ENCODE measurements around the gene DERL3.

DERL3 gene

GRCh38 chr22:23829845-23830372, 8.9 kb downstream of the DERL3 start:
- DNase-seq, result peak; percentile 71

- no peak for DNase-seq
These were observed 9.8 kb downstream of the DERL3 start for GRCh38 chr22:23828800-23829680.

GRCh38 chr22:23827351-23827995, 11.3 kb downstream of the DERL3 start:
- no peak for DNase-seq

- DNase-seq, result no peak
These were observed 12.1 kb downstream of the DERL3 start for GRCh38 chr22:23826510-23827350.

GRCh38 chr22:23825246-23825905, 13.4 kb downstream of the DERL3 start:
- DNase-seq, result no peak

- no peak for DNase-seq
These were observed 14.1 kb downstream of the DERL3 start for GRCh38 chr22:23824476-23825245.

GRCh38 chr22:23823331-23823791, 15.4 kb downstream of the DERL3 start:
- no peak for DNase-seq

- DNase-seq, result no peak
These were observed 16.6 kb downstream of the DERL3 start for GRCh38 chr22:23822101-23822671.

GRCh38 chr22:23820748-23821211, 18.0 kb downstream of the DERL3 start:
- DNase-seq, result no peak

GRCh38 chr22:23818541-23818940, 20.3 kb downstream of the DERL3 start:
- no peak for DNase-seq

- DNase-seq, result no peak
These were observed 21.7 kb downstream of the DERL3 start for GRCh38 chr22:23817146-23817545.

- no peak for DNase-seq
These were observed 22.4 kb downstream of the DERL3 start for GRCh38 chr22:23816156-23816976.

GRCh38 chr22:23815541-23816155, 23.2 kb downstream of the DERL3 start:
- no peak for DNase-seq

GRCh38 chr22:23812378-23812777, 26.4 kb downstream of the DERL3 start:
- DNase-seq, result no peak

- DNase-seq, result no peak
These were observed 32.0 kb downstream of the DERL3 start for GRCh38 chr22:23806837-23807236.

- DNase-seq, result no peak
These were observed 34.0 kb downstream of the DERL3 start for GRCh38 chr22:23804781-23805291.

- DNase-seq, result no peak
These were observed 35.6 kb downstream of the DERL3 start for GRCh38 chr22:23803001-23803819.

- DNase-seq, result no peak
These were observed 36.9 kb downstream of the DERL3 start for GRCh38 chr22:23801886-23802377.
